ENCODE data around the gene BABAM2.

BABAM2 gene

GRCh38 chr2:27852691-27853090 is 37.8 kb upstream of the BABAM2 start:
- Histone ChIP-seq H3K27ac (ENCODE audit: low read depth, low read length) (no peak overlapping the region), H3K9ac (ENCODE audit: low read length) (no peak overlapping the region), H2AFZ (ENCODE audit: low read depth, low read length, severe bottlenecking) (no peak overlapping the region), H3K36me3 (ENCODE audit: low read length) (no peaks in the 10 kb centered on the region), H3K79me2 (ENCODE audit: insufficient read depth, low read length) (no peaks in the 10 kb centered on the region), H3K9me2 (replicated peaks; ENCODE audit: insufficient read depth, low read length) (no peaks in the 10 kb centered on the region), H3K4me2 (ENCODE audit: low read depth, low read length, poor library complexity, severe bottlenecking) (no peak overlapping the region), H3K27me3 (ENCODE audit: low read length) (no peaks in the 10 kb centered on the region), H3K4me3 (ENCODE audit: insufficient read depth, low read length, poor library complexity, severe bottlenecking) (no peak overlapping the region), H3F3A (ENCODE audit: insufficient read depth) (no peaks in the 10 kb centered on the region), H3K9me3 (ENCODE audit: insufficient read depth, low read length) (no peaks in the 10 kb centered on the region), H4K20me1 (ENCODE audit: low read depth, low read length) (no peaks in the 10 kb centered on the region)
- TF ChIP-seq EZH2phosphoT487 (conservative IDR thresholded peaks at IDR 0.05; ENCODE audit: low read length) (no peak), CTCF (IDR thresholded peaks at IDR 0.05; ENCODE audit: insufficient read depth, low read length, poor library complexity, severe bottlenecking) (no peak)

GRCh38 chr2:27854229-27854862 is 36.2 kb upstream of the BABAM2 start:
- no peaks in the 10 kb centered on the region for H3K9me3 ChIP-seq (ENCODE audit: insufficient read depth, low read length)
- H4K20me1 ChIP-seq (ENCODE audit: low read depth, low read length) = no peaks in the 10 kb centered on the region
- no peaks in the 10 kb centered on the region for H3K27me3 ChIP-seq (ENCODE audit: low read length)
- no peak overlapping the region for H3K27ac ChIP-seq (ENCODE audit: low read depth, low read length)
- H3K9me2 ChIP-seq (replicated peaks; ENCODE audit: insufficient read depth, low read length) = no peaks in the 10 kb centered on the region
- no peak overlapping the region for H3K4me2 ChIP-seq (ENCODE audit: low read depth, low read length, poor library complexity, severe bottlenecking)
- no peak overlapping the region for H3K9ac ChIP-seq (ENCODE audit: low read length)
- H3K36me3 ChIP-seq (ENCODE audit: low read length) = no peaks in the 10 kb centered on the region
- H3F3A ChIP-seq (ENCODE audit: insufficient read depth) = no peaks in the 10 kb centered on the region
- no peak overlapping the region for H3K4me3 ChIP-seq (ENCODE audit: insufficient read depth, low read length, poor library complexity, severe bottlenecking)
- no peaks in the 10 kb centered on the region for H3K79me2 ChIP-seq (ENCODE audit: insufficient read depth, low read length)
- H2AFZ ChIP-seq (ENCODE audit: low read depth, low read length, severe bottlenecking) = no peak overlapping the region
- TF ChIP-seq CTCF (IDR thresholded peaks at IDR 0.05; ENCODE audit: insufficient read depth, low read length, poor library complexity, severe bottlenecking) = no peak
- no peak for TF ChIP-seq EZH2phosphoT487 (conservative IDR thresholded peaks at IDR 0.05; ENCODE audit: low read length)

- Histone ChIP-seq H3K4me2 (ENCODE audit: low read depth, low read length, poor library complexity, severe bottlenecking) (no peak overlapping the region), H3K9me2 (replicated peaks; ENCODE audit: insufficient read depth, low read length) (no peaks in the 10 kb centered on the region), H3K4me3 (ENCODE audit: insufficient read depth, low read length, poor library complexity, severe bottlenecking) (no peak overlapping the region), H3K27me3 (ENCODE audit: low read length) (no peaks in the 10 kb centered on the region), H3F3A (ENCODE audit: insufficient read depth) (no peaks in the 10 kb centered on the region), H3K36me3 (ENCODE audit: low read length) (no peaks in the 10 kb centered on the region), H4K20me1 (ENCODE audit: low read depth, low read length) (no peaks in the 10 kb centered on the region), H3K9ac (ENCODE audit: low read length) (no peak overlapping the region), H3K79me2 (ENCODE audit: insufficient read depth, low read length) (no peaks in the 10 kb centered on the region), H2AFZ (ENCODE audit: low read depth, low read length, severe bottlenecking) (no peak overlapping the region), H3K27ac (ENCODE audit: low read depth, low read length) (no peak overlapping the region), H3K9me3 (ENCODE audit: insufficient read depth, low read length) (no peaks in the 10 kb centered on the region)
- no peak for TF ChIP-seq CTCF (IDR thresholded peaks at IDR 0.05; ENCODE audit: insufficient read depth, low read length, poor library complexity, severe bottlenecking)
- no peak for TF ChIP-seq EZH2phosphoT487 (conservative IDR thresholded peaks at IDR 0.05; ENCODE audit: low read length)
Measured at GRCh38 chr2:27855476-27855875, 35.1 kb upstream of the BABAM2 start.

All from SU-DHL-6 (cell line).